Cardiac muscle cell (in vitro differentiated cells and primary cell): ENCODE data around the gene PHF20. TPM values are rescaled to one million over a fixed set of nuclear protein-coding genes. Genes with fewer than 3 reads are reported as not detected.

ENCODE experiments used
- DNase-seq, 2 donors: peaks; one replicate each; pipeline versions ENCODE4 v3.0.0 to v3.0.0-alpha.2; 2010 to 2017; ENCODE audit warnings: low read depth in 1 of 2, low spot score in 1 of 2
- H3K27ac ChIP-seq: fragments of 200-600 bp; sonication (generic); 2 replicates; pipeline ENCODE4 v1.5.1; 2016
- H3K27me3 ChIP-seq: fragments of 200-600 bp; sonication (generic); 2 replicates; pipeline ENCODE4 v1.6.0; 2016; ENCODE audit warnings: control low read depth
- H3K36me3 ChIP-seq: fragments of 200-600 bp; sonication (generic); 2 replicates; pipeline ENCODE4 v1.5.1; 2016; ENCODE audit warnings: control low read depth
- H3K4me1 ChIP-seq: fragments of 200-600 bp; sonication (generic); 2 replicates; pipeline ENCODE4 v1.8.1; 2017; ENCODE audit warnings: low read depth, mild to moderate bottlenecking, mixed run types
- H3K4me3 ChIP-seq: fragments of 200-600 bp; sonication (generic); 2 replicates; pipeline ENCODE4 v1.5.1; 2016; ENCODE audit warnings: mild to moderate bottlenecking
- H3K9me3 ChIP-seq: fragments of 200-600 bp; sonication (generic); 2 replicates; pipeline ENCODE4 v1.5.1; 2017; ENCODE audit warnings: low read depth, mild to moderate bottlenecking, control low read depth
- polyA plus RNA-seq: library from polyadenylated mRNA; unstranded; fragments of >200 nt; fragmentation: Nextera tagmentation; extraction: Ambion mirVana; gene quantifications from 2 replicates; pipeline ENCODE4 v1.2.1, GENCODE V29; 2016
- total RNA-seq: library from RNA; depleted of rRNA; stranded (reverse); fragments of >200 nt; gene quantifications from 2 replicates; pipeline ENCODE4 v1.2.3, GENCODE V29; 2016
- TF ChIP-seq, protein P1 (sequence below): IDR thresholded peaks from 2 replicates; pipeline ENCODE4 v1.5.1; 2012; ENCODE audit warnings: low read depth, mild to moderate bottlenecking, low read length

Gene PHF20
- total and polyA plus RNA-seq, 2 experiments from 2014 or later = 42.0 to 49.6 TPM

GRCh38 chr20:35788796-35789195 lies 17.0 kb downstream of the PHF20 start:
- H3K4me1 ChIP-seq = no peaks in the 10 kb centered on the region
- no peaks in the 10 kb centered on the region for H3K27me3 ChIP-seq
- DNase-seq = no peak
- H3K4me3 ChIP-seq = no peak overlapping the region
- TF ChIP-seq, protein P1, sequence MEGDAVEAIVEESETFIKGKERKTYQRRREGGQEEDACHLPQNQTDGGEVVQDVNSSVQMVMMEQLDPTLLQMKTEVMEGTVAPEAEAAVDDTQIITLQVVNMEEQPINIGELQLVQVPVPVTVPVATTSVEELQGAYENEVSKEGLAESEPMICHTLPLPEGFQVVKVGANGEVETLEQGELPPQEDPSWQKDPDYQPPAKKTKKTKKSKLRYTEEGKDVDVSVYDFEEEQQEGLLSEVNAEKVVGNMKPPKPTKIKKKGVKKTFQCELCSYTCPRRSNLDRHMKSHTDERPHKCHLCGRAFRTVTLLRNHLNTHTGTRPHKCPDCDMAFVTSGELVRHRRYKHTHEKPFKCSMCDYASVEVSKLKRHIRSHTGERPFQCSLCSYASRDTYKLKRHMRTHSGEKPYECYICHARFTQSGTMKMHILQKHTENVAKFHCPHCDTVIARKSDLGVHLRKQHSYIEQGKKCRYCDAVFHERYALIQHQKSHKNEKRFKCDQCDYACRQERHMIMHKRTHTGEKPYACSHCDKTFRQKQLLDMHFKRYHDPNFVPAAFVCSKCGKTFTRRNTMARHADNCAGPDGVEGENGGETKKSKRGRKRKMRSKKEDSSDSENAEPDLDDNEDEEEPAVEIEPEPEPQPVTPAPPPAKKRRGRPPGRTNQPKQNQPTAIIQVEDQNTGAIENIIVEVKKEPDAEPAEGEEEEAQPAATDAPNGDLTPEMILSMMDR = no peak
- H3K27ac ChIP-seq = no peak overlapping the region
- H3K9me3 ChIP-seq = no peaks in the 10 kb centered on the region
- no peaks in the 10 kb centered on the region for H3K36me3 ChIP-seq

- TF ChIP-seq, protein P1 = no peak
- H3K4me1 ChIP-seq = no peaks in the 10 kb centered on the region
- no peaks in the 10 kb centered on the region for H3K27me3 ChIP-seq
- no peaks in the 10 kb centered on the region for H3K9me3 ChIP-seq
- H3K36me3 ChIP-seq = no peaks in the 10 kb centered on the region
- no peak overlapping the region for H3K4me3 ChIP-seq
- DNase-seq = no peak
- no peak overlapping the region for H3K27ac ChIP-seq
Measured at GRCh38 chr20:35791097-35791496, 19.3 kb downstream of the PHF20 start.

- TF ChIP-seq, protein P1 = no peak
- no peak overlapping the region for H3K4me3 ChIP-seq
- no peaks in the 10 kb centered on the region for H3K27me3 ChIP-seq
- peak in 1 of 2 donors; percentile 37 for DNase-seq
- H3K36me3 ChIP-seq = no peaks in the 10 kb centered on the region
- no peaks in the 10 kb centered on the region for H3K4me1 ChIP-seq
- no peaks in the 10 kb centered on the region for H3K9me3 ChIP-seq
- no peak overlapping the region for H3K27ac ChIP-seq
Measured at GRCh38 chr20:35791821-35792220, 20.0 kb downstream of the PHF20 start.

DNA sequence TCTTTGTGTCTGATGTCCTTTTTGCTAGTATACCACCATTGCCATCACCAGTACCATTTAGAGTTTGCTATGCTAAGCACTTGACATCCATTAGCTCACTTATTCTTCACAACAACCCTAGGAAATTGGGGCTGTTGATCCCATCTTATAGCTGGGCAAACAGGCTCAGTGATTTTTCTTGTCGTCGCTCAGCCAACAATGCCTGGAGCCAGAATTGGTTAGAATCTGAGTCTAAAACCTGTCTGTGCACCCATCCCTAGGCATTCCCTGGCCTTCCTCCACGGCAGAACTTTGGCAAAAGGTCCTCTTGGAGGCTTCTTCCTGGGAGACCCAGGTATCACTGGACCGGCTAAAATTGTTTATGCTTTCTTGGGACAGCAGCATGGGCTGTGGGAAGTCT lies 20.9 kb downstream of the PHF20 start:
- H3K9me3 ChIP-seq = no peaks in the 10 kb centered on the region
- TF ChIP-seq, protein P1 = no peak
- DNase-seq = no peak
- no peaks in the 10 kb centered on the region for H3K36me3 ChIP-seq
- no peaks in the 10 kb centered on the region for H3K4me1 ChIP-seq
- H3K27ac ChIP-seq = no peak overlapping the region
- H3K27me3 ChIP-seq = no peaks in the 10 kb centered on the region
- H3K4me3 ChIP-seq = no peak overlapping the region

DNA sequence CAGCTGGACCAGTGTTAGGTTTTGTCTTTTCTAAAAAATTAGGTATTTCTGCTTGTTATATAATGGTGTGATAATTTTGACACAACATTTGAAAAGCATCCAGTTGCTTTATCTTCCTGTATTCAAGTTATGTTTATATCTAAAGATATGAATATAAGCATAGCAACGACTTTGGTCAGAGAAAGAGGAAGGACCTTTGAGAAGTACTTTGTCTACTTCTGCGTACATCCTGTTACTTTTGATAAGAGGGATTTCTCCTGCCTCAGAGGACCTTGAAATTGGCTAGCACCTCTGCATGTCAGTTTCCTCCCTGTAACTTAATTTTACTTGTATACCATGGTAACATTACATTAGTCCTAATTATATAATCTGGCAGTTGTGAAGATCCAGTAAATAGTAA lies 24.8 kb downstream of the PHF20 start:
- Histone ChIP-seq H3K27me3 (no peaks in the 10 kb centered on the region), H3K36me3 (no peaks in the 10 kb centered on the region), H3K4me1 (no peaks in the 10 kb centered on the region), H3K27ac (no peak overlapping the region), H3K4me3 (no peak overlapping the region), H3K9me3 (no peaks in the 10 kb centered on the region)
- peak in 1 of 2 donors; percentile 50 for DNase-seq
- TF ChIP-seq, protein P1 = no peak

DNA sequence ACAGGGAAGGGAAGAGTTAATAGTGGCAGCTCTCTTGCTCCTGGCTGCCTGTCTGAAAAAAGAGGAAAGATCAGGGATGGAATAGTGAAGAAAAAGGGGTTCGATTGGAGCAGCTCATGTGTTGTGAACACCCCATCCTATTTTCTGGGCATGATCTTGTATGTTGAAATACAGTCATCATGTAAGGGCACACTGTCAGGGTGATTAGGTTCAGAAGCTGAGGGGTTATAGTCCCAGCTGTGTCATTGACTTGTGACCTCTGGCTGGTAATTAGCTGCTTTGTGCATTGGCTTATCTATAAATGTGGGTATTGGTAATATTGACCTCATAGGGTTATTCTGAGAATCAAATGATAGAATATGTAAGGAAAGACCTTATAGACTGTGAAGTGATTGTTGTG lies 30.1 kb downstream of the PHF20 start:
- Histone ChIP-seq H3K36me3 (peaks cover 2% of the 10 kb centered on the region), H3K27me3 (no peaks in the 10 kb centered on the region), H3K27ac (no peak overlapping the region), H3K9me3 (no peaks in the 10 kb centered on the region), H3K4me1 (no peaks in the 10 kb centered on the region), H3K4me3 (no peak overlapping the region)
- DNase-seq = no peak
- TF ChIP-seq, protein P1 = no peak
